Karpas-422 (cell line): ENCODE measurements around the gene METAP1. TPM values are rescaled to one million over a fixed set of nuclear protein-coding genes. Genes with fewer than 3 reads are reported as not detected.
"Not testable (repeated sequence)": the region's sequence is repeated elsewhere in the genome, so short reads cannot be mapped to it uniquely, and the experiment has no call there.

ENCODE experiments used
- DNase-seq: peaks from one replicate; pipeline ENCODE4 v3.0.0-alpha.2; 2015
- H2AFZ ChIP-seq: fragments of 200-600 bp; sonication (generic); 2 replicates; pipeline ENCODE4 v1.6.1; 2014; ENCODE audit warnings: antibody characterized with exemption, low read length, mixed read lengths
- H3K27ac ChIP-seq: fragments of 200-600 bp; sonication (generic); 2 replicates; pipeline ENCODE4 v1.5.1; 2014; ENCODE audit warnings: mild to moderate bottlenecking, low read length, moderate library complexity
- H3K27me3 ChIP-seq: fragments of 200-600 bp; sonication (generic); 2 replicates; pipeline ENCODE4 v1.6.1; 2014; ENCODE audit warnings: low read length, mixed read lengths
- H3K36me3 ChIP-seq: fragments of 200-600 bp; sonication (generic); 2 replicates; pipeline ENCODE4 v1.6.1; 2014; ENCODE audit warnings: low read length, mixed read lengths; ENCODE audit not compliant: insufficient read depth
- H3K4me1 ChIP-seq: fragments of 200-600 bp; sonication (generic); 2 replicates; pipeline ENCODE4 v1.6.1; 2014; ENCODE audit warnings: mild to moderate bottlenecking, low read length, mixed read lengths
- H3K4me2 ChIP-seq: fragments of 200-600 bp; sonication (generic); 2 replicates; pipeline ENCODE4 v1.6.1; 2014; ENCODE audit warnings: low read length, low read depth, mild to moderate bottlenecking; ENCODE audit not compliant: poor library complexity, severe bottlenecking
- H3K4me3 ChIP-seq: fragments of 200-600 bp; sonication (generic); 2 replicates; pipeline ENCODE4 v1.5.1; 2014; ENCODE audit warnings: mild to moderate bottlenecking, antibody characterized with exemption, low read length, mixed read lengths
- H3K79me2 ChIP-seq: fragments of 200-600 bp; sonication (generic); 2 replicates; pipeline ENCODE4 v1.6.1; 2014; ENCODE audit warnings: mild to moderate bottlenecking, low read length, mixed read lengths
- H3K9ac ChIP-seq: fragments of 200-600 bp; sonication (generic); 2 replicates; pipeline ENCODE4 v1.6.0; 2014; ENCODE audit warnings: low read length
- H3K9me2 ChIP-seq: fragments of 200-600 bp; sonication (generic), shearing (Covaris generic); replicated peaks from 2 replicates; pipeline ENCODE4 v1.6.0; 2014; ENCODE audit warnings: mild to moderate bottlenecking, low read length, moderate library complexity; ENCODE audit not compliant: insufficient read depth
- H3K9me3 ChIP-seq: fragments of 300-700, 200-600 bp; sonication (generic); 2 replicates; pipeline ENCODE4 v1.6.1; 2014; ENCODE audit warnings: low read length, mixed read lengths
- H4K20me1 ChIP-seq: fragments of 200-600 bp; sonication (generic); 2 replicates; pipeline ENCODE4 v1.6.1; 2014; ENCODE audit warnings: mild to moderate bottlenecking, antibody characterized with exemption, low read length, low read depth; ENCODE audit not compliant: insufficient read depth
- total RNA-seq: library from RNA; depleted of rRNA; stranded (reverse); fragments of >200 nt; shearing (Covaris generic); gene quantifications from 2 replicates; pipeline ENCODE4 v1.2.3, GENCODE V29; 2014; ENCODE audit warnings: low replicate concordance

METAP1 gene
- total RNA-seq, 1 experiment from 2014 or later, result 95.4 TPM

DNA sequence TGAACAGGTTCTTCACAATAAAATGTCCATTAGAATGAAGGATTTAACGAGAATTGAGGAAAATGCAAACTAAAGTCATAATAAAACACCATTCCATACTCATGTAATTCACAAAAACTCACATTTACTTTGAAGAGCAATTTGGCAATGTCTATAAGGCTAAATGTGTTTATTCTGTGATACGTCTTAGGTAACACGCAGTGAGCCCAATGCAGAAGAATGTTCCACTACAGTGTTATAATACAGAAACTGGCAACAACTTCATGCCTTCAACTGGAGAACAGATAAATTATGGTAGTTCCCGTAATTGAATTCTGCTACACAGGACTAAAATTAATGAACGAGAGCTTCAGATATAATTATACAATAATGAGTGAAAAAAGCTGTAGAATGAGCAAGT lies 75.6 kb downstream of the METAP1 start:
- Histone ChIP-seq H3K79me2 (no peaks in the 10 kb centered on the region), H3K9me2 (no peaks in the 10 kb centered on the region), H3K4me1 (no peaks in the 10 kb centered on the region), H3K4me3 (no peak overlapping the region), H3K4me2 (no peak overlapping the region), H3K36me3 (peaks cover 26% of the 10 kb centered on the region), H2AFZ (no peak overlapping the region), H3K9me3 (no peaks in the 10 kb centered on the region), H3K9ac (no peak overlapping the region), H3K27ac (no peak overlapping the region), H4K20me1 (no peaks in the 10 kb centered on the region), H3K27me3 (no peaks in the 10 kb centered on the region)
- DNase-seq, result no peak

DNA sequence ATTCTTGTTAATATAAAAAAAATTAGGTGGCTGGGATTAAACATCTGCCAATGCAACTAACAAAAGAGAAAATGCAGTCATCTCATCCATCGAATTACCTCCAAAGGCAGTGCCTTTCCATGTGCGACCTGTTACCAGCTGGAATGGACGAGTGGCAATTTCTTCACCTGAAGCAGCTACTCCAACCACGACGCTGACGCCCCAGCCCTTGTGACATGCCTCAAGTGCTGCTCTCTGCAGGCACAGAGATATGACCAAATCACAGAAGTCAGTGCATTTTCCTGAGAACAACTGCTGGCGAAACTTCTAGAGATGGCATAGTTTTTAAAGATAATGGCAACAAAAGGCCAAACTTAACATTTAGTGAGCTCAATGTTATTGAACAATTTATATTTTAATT lies 79.3 kb downstream of the METAP1 start:
- peaks cover 40% of the 10 kb centered on the region; the same call in 1 of the 2 replicates for H3K36me3 ChIP-seq
- no peak for DNase-seq

DNA sequence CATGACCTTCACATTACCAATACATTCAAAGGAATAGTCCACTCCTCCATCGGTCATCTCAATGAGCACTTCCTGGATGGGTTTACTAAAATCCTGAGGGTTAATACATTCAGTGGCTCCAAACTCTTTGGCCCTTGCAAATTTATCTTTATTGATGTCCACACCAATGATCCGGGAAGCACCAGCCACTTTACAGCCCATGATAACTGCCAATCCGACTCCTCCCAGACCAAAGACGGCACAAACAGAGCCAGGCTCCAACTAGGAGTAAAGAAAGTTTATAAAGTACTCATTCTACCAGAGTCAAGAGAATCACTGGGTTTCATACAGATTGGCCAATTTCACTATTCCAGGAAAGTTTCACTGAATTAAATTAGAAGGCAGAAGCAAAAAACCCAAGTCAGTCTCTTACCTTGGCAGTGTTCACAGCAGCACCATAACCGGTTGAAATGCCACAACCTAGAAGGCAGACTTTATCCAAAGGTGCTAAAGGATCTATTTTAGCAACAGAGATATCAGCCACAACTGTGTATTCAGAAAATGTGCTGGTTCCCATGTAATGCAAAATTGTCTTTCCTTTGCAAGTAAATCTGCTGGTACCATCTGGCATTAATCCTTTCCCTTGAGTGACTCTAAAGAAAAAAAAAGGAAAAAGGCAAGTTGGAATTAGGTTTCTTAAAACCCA lies 80.9 kb downstream of the METAP1 start:
- H3K36me3 ChIP-seq, result peaks cover 48% of the 10 kb centered on the region; the same call in 1 of the 2 replicates

More for the DNA sequence above, 79.3 kb downstream of the METAP1 start:
- Histone ChIP-seq H3K9ac (no peak overlapping the region), H2AFZ (no peak overlapping the region), H4K20me1 (no peaks in the 10 kb centered on the region), H3K4me3 (no peak overlapping the region), H3K9me3 (no peaks in the 10 kb centered on the region), H3K79me2 (0 out of 2 replicates have a peak, but pooled peaks cover 6% of the 10 kb centered on the region), H3K9me2 (no peaks in the 10 kb centered on the region), H3K4me1 (no peaks in the 10 kb centered on the region), H3K27me3 (no peaks in the 10 kb centered on the region), H3K27ac (no peak overlapping the region), H3K4me2 (no peak overlapping the region)

DNA sequence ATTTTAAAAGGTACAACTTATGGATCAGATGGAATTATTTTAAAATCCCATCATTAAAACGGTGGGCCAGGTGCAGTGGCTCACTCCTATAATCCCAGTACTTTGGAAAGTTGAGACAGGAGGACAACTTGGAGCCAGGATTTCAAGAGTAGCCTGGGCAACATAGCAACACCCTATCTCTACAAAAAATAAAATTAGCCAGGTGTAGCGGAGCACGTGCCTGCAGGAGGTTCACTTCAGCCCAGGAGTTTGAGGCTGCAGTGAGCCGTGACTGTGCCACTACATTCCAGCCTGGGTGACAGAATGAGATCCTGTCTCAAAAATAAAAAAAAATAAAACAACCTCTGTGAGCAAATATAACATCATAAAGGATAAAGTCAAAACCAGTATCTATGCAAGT lies 81.7 kb downstream of the METAP1 start:
- no peaks in the 10 kb centered on the region for H4K20me1 ChIP-seq
- H3K4me1 ChIP-seq, result no peaks in the 10 kb centered on the region
- no peak overlapping the region for H3K9ac ChIP-seq
- peaks cover 49% of the 10 kb centered on the region; the same call in 1 of the 2 replicates for H3K36me3 ChIP-seq
- H3K4me2 ChIP-seq, result no peak overlapping the region
- no peak overlapping the region for H2AFZ ChIP-seq
- no peaks in the 10 kb centered on the region for H3K9me2 ChIP-seq
- no peak for DNase-seq
- H3K79me2 ChIP-seq, result peaks cover 7% of the 10 kb centered on the region; the same call in 1 of the 2 replicates
- no peaks in the 10 kb centered on the region for H3K27me3 ChIP-seq
- no peak overlapping the region for H3K4me3 ChIP-seq
- no peak overlapping the region for H3K27ac ChIP-seq
- no peaks in the 10 kb centered on the region for H3K9me3 ChIP-seq

More for the DNA sequence above, 80.9 kb downstream of the METAP1 start:
- H3K27ac ChIP-seq, result no peak overlapping the region
- H3K4me1 ChIP-seq, result no peaks in the 10 kb centered on the region
- no peak overlapping the region for H2AFZ ChIP-seq
- H3K4me2 ChIP-seq, result no peak overlapping the region
- no peaks in the 10 kb centered on the region for H4K20me1 ChIP-seq
- H3K9ac ChIP-seq, result no peak overlapping the region
- no peak overlapping the region for H3K4me3 ChIP-seq
- H3K9me3 ChIP-seq, result no peaks in the 10 kb centered on the region
- H3K27me3 ChIP-seq, result no peaks in the 10 kb centered on the region
- H3K79me2 ChIP-seq, result 0 out of 2 replicates have a peak, but pooled peaks cover 6% of the 10 kb centered on the region
- no peak for DNase-seq
- no peaks in the 10 kb centered on the region for H3K9me2 ChIP-seq

DNA sequence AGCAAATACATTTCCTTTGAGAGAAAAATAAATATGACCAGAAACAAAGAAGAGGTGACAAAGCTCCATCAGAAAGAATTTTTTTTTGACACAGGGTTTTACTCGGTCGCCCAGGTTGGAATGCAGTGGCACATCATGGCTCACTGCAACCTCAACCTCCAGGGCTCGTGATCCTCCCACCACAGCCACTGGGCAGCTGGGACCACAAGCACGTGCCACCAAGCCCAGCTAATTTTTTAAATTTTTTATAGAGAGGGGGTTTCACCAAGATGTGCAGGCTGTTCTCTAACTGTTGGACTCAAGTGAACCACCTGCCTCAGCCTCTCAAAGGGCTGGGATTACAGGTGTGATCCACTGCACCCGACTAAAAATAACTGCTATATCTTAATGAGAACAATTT lies 82.8 kb downstream of the METAP1 start:
- Histone ChIP-seq H3K27ac (no peak overlapping the region), H3K9ac (no peak overlapping the region), H3K36me3 (peaks cover 49% of the 10 kb centered on the region; the same call in 1 of the 2 replicates), H2AFZ (no peak overlapping the region), H3K9me2 (no peaks in the 10 kb centered on the region), H3K4me1 (no peaks in the 10 kb centered on the region), H3K4me3 (no peak overlapping the region), H3K4me2 (no peak overlapping the region), H3K27me3 (no peaks in the 10 kb centered on the region), H3K79me2 (peaks cover 15% of the 10 kb centered on the region), H3K9me3 (no peaks in the 10 kb centered on the region), H4K20me1 (no peaks in the 10 kb centered on the region)
- DNase-seq, result no peak

DNA sequence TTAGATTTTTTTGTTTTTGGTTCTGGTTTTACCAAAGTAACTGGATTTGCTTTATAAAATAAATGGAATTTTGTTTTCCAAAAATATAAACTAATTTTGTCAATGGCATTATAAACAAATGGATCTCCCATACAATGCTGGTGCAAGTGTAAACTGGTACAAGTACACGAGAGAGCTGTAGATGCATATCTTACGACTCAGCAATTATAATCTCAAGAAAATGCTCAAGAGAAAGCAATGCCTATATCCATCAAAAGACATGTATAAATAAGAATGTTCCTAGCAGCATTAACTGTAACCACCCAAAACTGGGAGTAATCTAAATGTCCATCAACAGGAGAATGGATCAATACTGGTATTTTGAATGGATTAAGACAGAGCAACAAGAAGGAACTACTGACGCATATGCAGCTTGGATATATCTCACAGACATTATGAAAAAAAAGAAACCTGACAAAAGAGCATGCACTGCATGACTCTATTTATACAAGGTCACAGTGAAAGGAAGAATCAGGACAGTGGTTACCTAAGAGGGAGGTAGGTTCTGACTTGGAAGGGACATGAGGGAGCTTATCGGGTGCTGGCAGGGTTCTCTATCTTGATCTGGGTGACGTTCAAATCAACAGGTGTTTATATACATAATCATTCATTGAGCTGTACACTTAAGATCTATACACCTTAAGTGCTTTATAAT lies 83.6 kb downstream of the METAP1 start:
- no peak overlapping the region for H3K4me2 ChIP-seq
- no peak overlapping the region for H3K27ac ChIP-seq
- H3K79me2 ChIP-seq, result peaks cover 20% of the 10 kb centered on the region
- H3K36me3 ChIP-seq, result peaks cover 48% of the 10 kb centered on the region; the same call in 1 of the 2 replicates
- H3K4me3 ChIP-seq, result no peak overlapping the region
- H3K4me1 ChIP-seq, result no peaks in the 10 kb centered on the region
- H3K9ac ChIP-seq, result no peak overlapping the region
- H4K20me1 ChIP-seq, result no peaks in the 10 kb centered on the region
- H2AFZ ChIP-seq, result no peak overlapping the region
- no peaks in the 10 kb centered on the region for H3K9me2 ChIP-seq
- H3K9me3 ChIP-seq, result no peaks in the 10 kb centered on the region
- no peaks in the 10 kb centered on the region for H3K27me3 ChIP-seq
- DNase-seq, result no peak

DNA sequence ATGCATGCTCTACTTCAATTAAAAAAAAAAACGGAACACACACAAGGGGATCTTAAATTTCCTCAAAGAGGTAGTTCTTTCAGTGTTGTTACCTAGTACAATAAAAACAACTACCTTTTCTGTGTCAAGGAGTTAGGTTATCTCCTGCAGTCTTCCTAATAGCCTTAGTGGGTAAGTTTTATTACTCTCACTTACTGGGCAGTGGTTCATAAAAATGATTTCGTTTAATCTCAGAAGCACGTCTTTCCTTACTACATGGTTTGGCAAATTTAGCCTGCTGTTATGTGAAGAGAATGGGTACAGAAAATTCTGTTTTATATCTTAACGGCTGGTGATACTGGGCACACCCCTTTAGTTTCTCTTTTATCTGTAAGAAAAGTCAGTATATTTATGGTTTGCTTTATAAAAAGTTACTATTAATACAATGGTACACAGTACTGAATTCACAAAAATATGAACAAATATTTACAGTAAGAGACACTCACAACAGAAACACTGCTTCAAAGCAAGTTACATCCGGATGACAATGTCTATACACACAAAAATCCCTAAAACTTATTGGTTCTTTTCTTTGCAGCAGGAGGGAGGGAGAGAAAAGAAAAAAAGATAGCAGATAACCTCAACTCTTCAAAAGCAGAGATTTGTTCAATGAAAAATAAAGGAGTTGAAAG lies 84.2 kb downstream of the METAP1 start:
- no peak overlapping the region for H2AFZ ChIP-seq
- peaks cover 27% of the 10 kb centered on the region for H3K79me2 ChIP-seq
- no peak overlapping the region for H3K4me2 ChIP-seq
- no peak overlapping the region for H3K27ac ChIP-seq
- H4K20me1 ChIP-seq, result no peaks in the 10 kb centered on the region
- H3K9me2 ChIP-seq, result no peaks in the 10 kb centered on the region
- H3K36me3 ChIP-seq, result peaks cover 55% of the 10 kb centered on the region; the same call in 1 of the 2 replicates
- H3K27me3 ChIP-seq, result no peaks in the 10 kb centered on the region
- no peaks in the 10 kb centered on the region for H3K9me3 ChIP-seq
- no peak overlapping the region for H3K9ac ChIP-seq
- no peak overlapping the region for H3K4me3 ChIP-seq
- H3K4me1 ChIP-seq, result no peaks in the 10 kb centered on the region
- no peak for DNase-seq

DNA sequence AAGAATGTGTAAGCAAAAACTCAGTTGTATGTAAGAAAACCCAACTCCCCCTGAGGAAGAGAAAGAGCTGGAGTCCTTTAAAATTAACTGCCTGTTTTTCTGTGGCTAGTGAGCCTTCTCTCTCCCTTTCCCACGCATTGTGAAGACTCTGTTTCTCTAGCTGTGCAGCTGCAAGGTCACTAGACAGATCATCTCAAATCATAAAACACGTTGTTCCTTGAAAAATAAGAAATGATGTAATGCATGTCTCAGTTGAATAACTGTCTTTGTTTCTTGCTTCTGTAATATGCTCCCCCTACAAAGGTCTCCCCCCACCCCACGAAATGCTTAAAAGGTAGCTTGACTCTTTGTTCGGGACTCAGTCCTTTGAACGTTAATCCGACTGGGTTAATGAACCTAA lies 85.3 kb downstream of the METAP1 start:
- not testable (repeated sequence) for H3K4me1 ChIP-seq, H3K9me3 ChIP-seq, H3K27ac ChIP-seq, H3K27me3 ChIP-seq, H3K4me3 ChIP-seq, H3K4me2 ChIP-seq, H3K9me2 ChIP-seq, H3K9ac ChIP-seq, DNase-seq, H2AFZ ChIP-seq, H4K20me1 ChIP-seq
- peaks cover 59% of the 10 kb centered on the region; the same call in 1 of the 2 replicates for H3K36me3 ChIP-seq
- H3K79me2 ChIP-seq, result peaks cover 38% of the 10 kb centered on the region
